Natural killer cell (primary cell): ENCODE results near the gene NUP98. TPM values are rescaled to one million over a fixed set of nuclear protein-coding genes. Genes with fewer than 3 reads are reported as not detected.
"Not testable (repeated sequence)": the region's sequence is repeated elsewhere in the genome, so short reads cannot be mapped to it uniquely, and the experiment has no call there.

Experiments
- ATAC-seq, 3 donors: fragments of 150-1000 bp in 2 of 3; fragments of 200-7000 bp in 1 of 3; cut with Tn5 transposase; 1 replicate in 1 of 3; 2 replicates in 2 of 3; pipeline ENCODE4 v1.10.0; 2021; ENCODE audit warnings: mild to moderate bottlenecking in 2 of 3, moderate library complexity in 2 of 3
- DNase-seq, 2 donors: peaks; one replicate each; pipeline versions ENCODE4 v3.0.0 to v3.0.0-alpha.2; 2013 to 2021; ENCODE audit warnings: mixed read lengths in 1 of 2
- H3K27ac ChIP-seq: one replicate; pipeline ENCODE4 v1.5.1; 2013; ENCODE audit warnings: mild to moderate bottlenecking, low read length
- H3K27me3 ChIP-seq: one replicate; pipeline ENCODE4 v1.6.1; 2013; ENCODE audit warnings: low read length; ENCODE audit not compliant: control insufficient read depth, insufficient read depth
- H3K36me3 ChIP-seq: one replicate; pipeline ENCODE4 v1.6.1; 2013; ENCODE audit warnings: low read length; ENCODE audit not compliant: control insufficient read depth, insufficient read depth
- H3K4me1 ChIP-seq: one replicate; pipeline ENCODE4 v1.6.1; 2013; ENCODE audit warnings: low read length; ENCODE audit not compliant: control insufficient read depth, insufficient read depth
- H3K4me3 ChIP-seq: one replicate; pipeline ENCODE4 v1.5.1; 2013; ENCODE audit warnings: low read length
- H3K9me3 ChIP-seq: one replicate; pipeline ENCODE4 v1.6.1; 2013; ENCODE audit warnings: low read length; ENCODE audit not compliant: control insufficient read depth, insufficient read depth
- H3K27ac Mint-ChIP-seq, 2 donors: one replicate each; pipeline ENCODE4 v1.8.0; 2022; ENCODE audit warnings: mild to moderate bottlenecking in 2 of 2, mixed read lengths in 2 of 2, moderate library complexity in 1 of 2
- H3K27me3 Mint-ChIP-seq, 2 donors: one replicate each; pipeline ENCODE4 v1.8.0; 2022; ENCODE audit warnings: low read depth in 2 of 2, mixed read lengths in 2 of 2
- H3K36me3 Mint-ChIP-seq: one replicate; pipeline ENCODE4 v1.8.0; 2022; ENCODE audit warnings: mixed read lengths
- H3K4me1 Mint-ChIP-seq, 2 donors: one replicate each; pipeline ENCODE4 v1.8.0; 2022; ENCODE audit warnings: mixed read lengths in 2 of 2
- H3K4me3 Mint-ChIP-seq: one replicate; pipeline ENCODE4 v1.8.0; 2022; ENCODE audit warnings: mild to moderate bottlenecking, moderate library complexity, mixed read lengths
- H3K9me3 Mint-ChIP-seq, 2 donors: one replicate each; pipeline ENCODE4 v1.8.0; 2022; ENCODE audit warnings: mixed read lengths in 2 of 2
- WGBS: methylation state at CpG from one replicate; pipeline ENCODE4 v1.1.7; 2013; ENCODE audit warnings: missing lambda C conversion rate; ENCODE audit not compliant: insufficient coverage; 5-methylcytosine and 5-hydroxymethylcytosine counted together
- intact Hi-C: fragments of 100-400 bp; cut with micrococcal nuclease; formaldehyde crosslinking; loops from one replicate; pipeline ENCODE4 v1.14.2; 2022
- total RNA-seq, 4 donors: library from RNA; stranded (reverse); fragments of 120-200 nt in 1 of 4; gene quantifications; one replicate each; pipeline versions ENCODE4 v1.2.3 to v1.2.4, GENCODE V29; 2013 to 2022
- TF ChIP-seq, protein P1 (sequence below): fragments of 200-600 bp; IDR thresholded peaks from one replicate; pipeline ENCODE4 v1.8.0; 2022; ENCODE audit warnings: antibody characterized with exemption

Gene NUP98
- total RNA-seq, 3 donors from 2014 or later (not counting 1 experiment from before 2014, with no cell fraction given): 88.5 to 103 (median 92.8) TPM

- 100% methylated on average over 3 of the region's 4 CpGs for WGBS
- H3K4me3 Mint-ChIP-seq: no peak overlapping the region
- ATAC-seq (no peak), DNase-seq (no peak)
- H3K27ac Mint-ChIP-seq: no peak overlapping the region
- no peaks in the 10 kb centered on the region for H3K9me3 Mint-ChIP-seq
- H3K36me3 Mint-ChIP-seq: no peaks in the 10 kb centered on the region
- H3K36me3 ChIP-seq: no peaks in the 10 kb centered on the region
- no peaks in the 10 kb centered on the region for H3K4me1 Mint-ChIP-seq
- H3K4me1 ChIP-seq: no peaks in the 10 kb centered on the region
- TF ChIP-seq, protein P1, sequence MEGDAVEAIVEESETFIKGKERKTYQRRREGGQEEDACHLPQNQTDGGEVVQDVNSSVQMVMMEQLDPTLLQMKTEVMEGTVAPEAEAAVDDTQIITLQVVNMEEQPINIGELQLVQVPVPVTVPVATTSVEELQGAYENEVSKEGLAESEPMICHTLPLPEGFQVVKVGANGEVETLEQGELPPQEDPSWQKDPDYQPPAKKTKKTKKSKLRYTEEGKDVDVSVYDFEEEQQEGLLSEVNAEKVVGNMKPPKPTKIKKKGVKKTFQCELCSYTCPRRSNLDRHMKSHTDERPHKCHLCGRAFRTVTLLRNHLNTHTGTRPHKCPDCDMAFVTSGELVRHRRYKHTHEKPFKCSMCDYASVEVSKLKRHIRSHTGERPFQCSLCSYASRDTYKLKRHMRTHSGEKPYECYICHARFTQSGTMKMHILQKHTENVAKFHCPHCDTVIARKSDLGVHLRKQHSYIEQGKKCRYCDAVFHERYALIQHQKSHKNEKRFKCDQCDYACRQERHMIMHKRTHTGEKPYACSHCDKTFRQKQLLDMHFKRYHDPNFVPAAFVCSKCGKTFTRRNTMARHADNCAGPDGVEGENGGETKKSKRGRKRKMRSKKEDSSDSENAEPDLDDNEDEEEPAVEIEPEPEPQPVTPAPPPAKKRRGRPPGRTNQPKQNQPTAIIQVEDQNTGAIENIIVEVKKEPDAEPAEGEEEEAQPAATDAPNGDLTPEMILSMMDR: no peak
- no peak overlapping the region for H3K27ac ChIP-seq
- intact Hi-C loops: no loop called here
- no peaks in the 10 kb centered on the region for H3K27me3 Mint-ChIP-seq
- no peaks in the 10 kb centered on the region for H3K9me3 ChIP-seq
- H3K27me3 ChIP-seq: no peaks in the 10 kb centered on the region
- no peak overlapping the region for H3K4me3 ChIP-seq
These were observed 18.5 kb upstream of the NUP98 start for GRCh38 chr11:3815845-3816244.

DNA sequence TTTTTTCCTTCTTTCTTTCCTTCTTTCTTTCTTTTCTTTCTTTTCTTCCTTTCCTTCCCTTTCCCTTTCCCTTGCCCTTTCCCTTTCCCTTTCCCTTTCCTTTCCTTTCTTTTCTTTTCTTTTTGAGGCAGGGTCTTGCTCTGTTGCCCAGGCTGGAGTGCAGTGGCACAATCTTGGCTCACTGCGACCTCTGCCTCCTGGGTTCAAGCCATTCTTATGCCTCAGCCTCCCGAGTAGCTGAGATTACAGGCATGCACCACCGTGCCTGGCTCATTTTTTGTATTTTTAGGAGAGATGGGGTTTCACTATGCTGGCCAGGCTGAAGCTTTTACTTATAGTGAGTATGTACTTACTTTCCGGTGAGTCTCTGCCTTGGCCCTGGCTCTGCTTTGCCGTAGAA, 17.5 kb upstream of the NUP98 start:
- H3K4me3 Mint-ChIP-seq, H3K4me3 ChIP-seq, H3K27me3 Mint-ChIP-seq, intact Hi-C loops, ATAC-seq, H3K9me3 ChIP-seq, H3K27ac Mint-ChIP-seq, H3K4me1 ChIP-seq, H3K27me3 ChIP-seq, H3K4me1 Mint-ChIP-seq, H3K36me3 Mint-ChIP-seq, H3K36me3 ChIP-seq, H3K9me3 Mint-ChIP-seq, DNase-seq, H3K27ac ChIP-seq: not testable (repeated sequence)
- WGBS: 94% methylated on average over 5 of the region's 5 CpGs

- intact Hi-C loops: no loop called here
- TF ChIP-seq, protein P1: no peak
- Mint-ChIP-seq H3K36me3 (no peaks in the 10 kb centered on the region), H3K4me1 (peaks cover 6 to 16% of the 10 kb centered on the region in 2 donors), H3K9me3 (no peaks in the 10 kb centered on the region), H3K27me3 (no peaks in the 10 kb centered on the region), H3K4me3 (no peak overlapping the region), H3K27ac (no peak overlapping the region)
- no peak overlapping the region for H3K4me3 ChIP-seq
- H3K4me1 ChIP-seq: peaks cover 14% of the 10 kb centered on the region
- no peaks in the 10 kb centered on the region for H3K9me3 ChIP-seq
- WGBS: 100% methylated on average over 4 of the region's 4 CpGs
- no peaks in the 10 kb centered on the region for H3K27me3 ChIP-seq
- no peaks in the 10 kb centered on the region for H3K36me3 ChIP-seq
- no peak for ATAC-seq
- DNase-seq: no peak
- H3K27ac ChIP-seq: no peak overlapping the region
These were observed 13.6 kb upstream of the NUP98 start for GRCh38 chr11:3810951-3811350.

DNA sequence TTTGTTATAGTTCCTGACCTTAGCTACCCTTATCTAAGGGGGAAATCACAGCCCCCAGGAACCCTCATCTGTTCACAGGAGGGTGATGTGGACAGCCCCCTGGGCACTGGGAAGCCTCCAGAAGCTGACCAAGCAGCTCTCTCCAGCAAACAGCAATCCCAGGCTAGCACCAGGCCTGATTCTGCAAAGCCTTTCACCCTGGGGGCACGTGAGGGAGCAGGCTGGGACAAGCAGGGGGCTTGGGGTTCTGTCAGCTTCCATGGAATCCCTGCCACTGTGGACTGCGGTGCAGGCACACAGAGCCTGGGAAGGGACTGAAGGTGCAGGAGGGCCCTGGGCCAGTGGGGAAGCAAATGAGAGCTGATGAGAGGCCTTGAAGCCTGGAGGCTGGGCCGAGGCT, 13.1 kb upstream of the NUP98 start:
- no peaks in the 10 kb centered on the region for H3K36me3 Mint-ChIP-seq
- no peak overlapping the region for H3K4me3 Mint-ChIP-seq
- no peak overlapping the region for H3K27ac Mint-ChIP-seq
- intact Hi-C loops: no loop called here
- Histone ChIP-seq H3K9me3 (no peaks in the 10 kb centered on the region), H3K4me1 (peaks cover 14% of the 10 kb centered on the region), H3K27ac (no peak overlapping the region), H3K27me3 (no peaks in the 10 kb centered on the region), H3K36me3 (no peaks in the 10 kb centered on the region), H3K4me3 (no peak overlapping the region)
- no peak for ATAC-seq
- TF ChIP-seq, protein P1: no peak
- H3K4me1 Mint-ChIP-seq: peaks cover 6 to 16% of the 10 kb centered on the region in 2 donors
- H3K9me3 Mint-ChIP-seq: no peaks in the 10 kb centered on the region
- DNase-seq: no peak
- H3K27me3 Mint-ChIP-seq: no peaks in the 10 kb centered on the region
- WGBS: 91% methylated on average over 3 of the region's 3 CpGs
